GM23248 (cell line): ENCODE data around the gene RAB8B. TPM values are rescaled to one million over a fixed set of nuclear protein-coding genes. Genes with fewer than 3 reads are reported as not detected.

ENCODE experiments used
- DNase-seq: peaks from one replicate; pipeline ENCODE4 v3.0.0-alpha.2; 2015
- H2AFZ ChIP-seq: fragments of 200-600 bp; sonication (generic); 2 replicates; pipeline ENCODE4 v1.6.1; 2016; ENCODE audit warnings: antibody characterized with exemption
- H3F3A ChIP-seq: fragments of 200-600 bp; sonication (generic); 2 replicates; pipeline ENCODE4 v1.6.1; 2016; ENCODE audit warnings: mild to moderate bottlenecking, antibody characterized with exemption, mixed run types; ENCODE audit not compliant: insufficient read depth
- H3K27ac ChIP-seq: fragments of 200-600 bp; sonication (generic); 2 replicates; pipeline ENCODE4 v1.5.1; 2016; ENCODE audit warnings: mild to moderate bottlenecking
- H3K27me3 ChIP-seq: fragments of 200-600 bp; sonication (generic); replicated peaks from 2 replicates; pipeline ENCODE4 v1.6.1; 2016; ENCODE audit warnings: mild to moderate bottlenecking; ENCODE audit not compliant: insufficient read depth
- H3K36me3 ChIP-seq: fragments of 200-600 bp; sonication (generic); 2 replicates; pipeline ENCODE4 v1.6.1; 2016; ENCODE audit warnings: low read depth, mild to moderate bottlenecking
- H3K4me1 ChIP-seq: fragments of 200-600 bp; sonication (generic); 2 replicates; pipeline ENCODE4 v1.6.1; 2016; ENCODE audit warnings: mild to moderate bottlenecking; ENCODE audit not compliant: insufficient read depth
- H3K4me2 ChIP-seq: fragments of 200-600 bp; sonication (generic); one replicate; pipeline ENCODE4 v1.6.1; 2016; ENCODE audit warnings: mild to moderate bottlenecking; ENCODE audit not compliant: unreplicated experiment
- H3K4me3 ChIP-seq: fragments of 200-600 bp; sonication (generic); 2 replicates; pipeline ENCODE4 v1.5.1; 2016; ENCODE audit warnings: mild to moderate bottlenecking
- H3K79me2 ChIP-seq: fragments of 200-600 bp; sonication (generic); 2 replicates; pipeline ENCODE4 v1.6.1; 2016; ENCODE audit warnings: mild to moderate bottlenecking; ENCODE audit not compliant: insufficient read depth
- H3K9ac ChIP-seq: fragments of 200-600 bp; sonication (generic); 2 replicates; pipeline ENCODE4 v1.6.1; 2016; ENCODE audit warnings: mild to moderate bottlenecking
- H3K9me2 ChIP-seq: fragments of 200-600 bp; sonication (generic); 2 replicates; pipeline ENCODE4 v1.6.1; 2016; ENCODE audit warnings: mixed run types, mild to moderate bottlenecking, moderate library complexity; ENCODE audit not compliant: insufficient read depth
- H3K9me3 ChIP-seq: fragments of 200-600 bp; sonication (generic); one replicate; pipeline ENCODE4 v1.6.1; 2017; ENCODE audit warnings: low read depth
- H4K20me1 ChIP-seq: fragments of 200-600 bp; sonication (generic); 2 replicates; pipeline ENCODE4 v1.6.0; 2016; ENCODE audit not compliant: insufficient read depth
- EZH2 ChIP-seq: fragments of 200-600 bp; sonication (generic); IDR thresholded peaks from 2 replicates; pipeline ENCODE4 v1.6.1; 2018; ENCODE audit warnings: antibody characterized with exemption, mild to moderate bottlenecking; ENCODE audit not compliant: insufficient read depth, poor library complexity, severe bottlenecking
- EZH2phosphoT487 ChIP-seq: fragments of 200-600 bp; sonication (generic); IDR thresholded peaks from 2 replicates; pipeline ENCODE4 v1.6.1; 2018; ENCODE audit warnings: antibody characterized with exemption, moderate library complexity, mild to moderate bottlenecking, low read depth; ENCODE audit not compliant: insufficient read depth
- WGBS, 2 experiments: methylation state at CpG; one replicate each; pipeline ENCODE4 v1.1.6; 2015 to 2017; ENCODE audit warnings: low lambda C conversion rate in 2 of 2, low coverage in 1 of 2; ENCODE audit errors: missing lambda C conversion rate in 2 of 2; 5-methylcytosine and 5-hydroxymethylcytosine counted together
- in situ Hi-C: fragments of 300-500 bp; cut with MboI; formaldehyde crosslinking; loops from 2 replicates; pipeline ENCODE4 v1.15.0; 2020
- polyA plus RNA-seq: library from polyadenylated mRNA; unstranded; fragments of >200 nt; fragmentation: Nextera tagmentation; extraction: Ambion mirVana; gene quantifications from 2 replicates; pipeline ENCODE4 v1.2.1, GENCODE V29; 2016
- total RNA-seq: library from RNA; depleted of rRNA; stranded (reverse); fragments of >200 nt; shearing (Covaris generic); gene quantifications from 2 replicates; pipeline ENCODE4 v1.2.3, GENCODE V29; 2014

RAB8B gene
- total and polyA plus RNA-seq, 2 experiments from 2014 or later = 43.6 to 54.3 TPM

GRCh38 chr15:63306492-63307073 is 117.2 kb downstream of the RAB8B start:
- H3K27me3 ChIP-seq = no peaks in the 10 kb centered on the region
- in situ Hi-C loops = no loop called here

GRCh38 chr15:63308491-63308890 is 119.1 kb downstream of the RAB8B start:
- DNase-seq = no peak
- 79 to 90% methylated on average over 4 of the region's 4 CpGs for WGBS, 2 experiments
- Histone ChIP-seq H3K36me3 (peaks cover 26% of the 10 kb centered on the region; the same call in 1 of the 2 replicates), H3K27ac (no peak overlapping the region), H3K9me2 (no peaks in the 10 kb centered on the region), H2AFZ (no peak overlapping the region), H4K20me1 (no peaks in the 10 kb centered on the region), H3K9me3 (no peaks in the 10 kb centered on the region), H3K4me2 (no peak overlapping the region), H3K9ac (no peak overlapping the region), H3K4me3 (no peak overlapping the region), H3K27me3 (no peaks in the 10 kb centered on the region), H3K4me1 (no peaks in the 10 kb centered on the region), H3F3A (no peaks in the 10 kb centered on the region), H3K79me2 (no peaks in the 10 kb centered on the region)
- TF ChIP-seq EZH2 (no peak), EZH2phosphoT487 (no peak)
- in situ Hi-C loops = no loop called here

More at GRCh38 chr15:63306492-63307073, 117.2 kb downstream of the RAB8B start:
- Histone ChIP-seq H3K4me3 (no peak overlapping the region), H4K20me1 (no peaks in the 10 kb centered on the region), H3K9ac (no peak overlapping the region), H3K9me2 (no peaks in the 10 kb centered on the region), H3K79me2 (no peaks in the 10 kb centered on the region), H3K4me1 (no peaks in the 10 kb centered on the region), H3F3A (no peaks in the 10 kb centered on the region), H3K4me2 (no peak overlapping the region), H3K9me3 (no peaks in the 10 kb centered on the region), H3K36me3 (peaks cover 31% of the 10 kb centered on the region; the same call in 1 of the 2 replicates), H2AFZ (no peak overlapping the region), H3K27ac (no peak overlapping the region)
- no peak for DNase-seq
- no peak for TF ChIP-seq EZH2
- TF ChIP-seq EZH2phosphoT487 = no peak
- WGBS, 2 experiments = 95 to 98% methylated on average over 5 of the region's 5 CpGs

GRCh38 chr15:63308947-63309346 is 119.5 kb downstream of the RAB8B start:
- H3K27me3 ChIP-seq = no peaks in the 10 kb centered on the region
- H3F3A ChIP-seq = no peaks in the 10 kb centered on the region
- no peak overlapping the region for H3K4me2 ChIP-seq
- H3K27ac ChIP-seq = no peak overlapping the region
- H2AFZ ChIP-seq = no peak overlapping the region
- H3K4me3 ChIP-seq = no peak overlapping the region
- in situ Hi-C loops = no loop called here
- H3K36me3 ChIP-seq = peaks cover 25% of the 10 kb centered on the region; the same call in 1 of the 2 replicates
- H3K9me2 ChIP-seq = no peaks in the 10 kb centered on the region
- no peaks in the 10 kb centered on the region for H3K9me3 ChIP-seq
- DNase-seq = no peak
- H3K9ac ChIP-seq = no peak overlapping the region
- no peaks in the 10 kb centered on the region for H3K4me1 ChIP-seq
- H3K79me2 ChIP-seq = no peaks in the 10 kb centered on the region
- no peak for TF ChIP-seq EZH2phosphoT487
- no peak for TF ChIP-seq EZH2
- WGBS, 2 experiments = 99 to 100% methylated on average over 2 of the region's 2 CpGs
- H4K20me1 ChIP-seq = no peaks in the 10 kb centered on the region

- TF ChIP-seq EZH2phosphoT487 = no peak
- TF ChIP-seq EZH2 = no peak
- Histone ChIP-seq H3K27me3 (no peaks in the 10 kb centered on the region), H2AFZ (no peak overlapping the region), H3K9me3 (no peaks in the 10 kb centered on the region), H3K4me1 (no peaks in the 10 kb centered on the region), H3K4me3 (no peak overlapping the region), H3K79me2 (no peaks in the 10 kb centered on the region), H4K20me1 (no peaks in the 10 kb centered on the region), H3K27ac (no peak overlapping the region), H3K36me3 (peaks cover 13% of the 10 kb centered on the region; the same call in 1 of the 2 replicates), H3K9ac (no peak overlapping the region), H3K4me2 (no peak overlapping the region), H3F3A (no peaks in the 10 kb centered on the region), H3K9me2 (no peaks in the 10 kb centered on the region)
- in situ Hi-C loops = no loop called here
- 96% methylated on average over 3 of the region's 3 CpGs for WGBS, 2 experiments
- no peak for DNase-seq
Measured at GRCh38 chr15:63310646-63311045, 121.2 kb downstream of the RAB8B start.

- no peak overlapping the region for H3K27ac ChIP-seq
- H3K4me2 ChIP-seq = no peak overlapping the region
- no peak overlapping the region for H2AFZ ChIP-seq
- no peaks in the 10 kb centered on the region for H3K9me2 ChIP-seq
- no peak overlapping the region for H3K9ac ChIP-seq
- in situ Hi-C loops = no loop called here
- no peaks in the 10 kb centered on the region for H3K4me1 ChIP-seq
- H3K27me3 ChIP-seq = no peaks in the 10 kb centered on the region
- TF ChIP-seq EZH2phosphoT487 (no peak), EZH2 (no peak)
- H3K9me3 ChIP-seq = no peaks in the 10 kb centered on the region
- no peak overlapping the region for H3K4me3 ChIP-seq
- DNase-seq = no peak
- no peaks in the 10 kb centered on the region for H3K79me2 ChIP-seq
- H4K20me1 ChIP-seq = no peaks in the 10 kb centered on the region
- no peaks in the 10 kb centered on the region; the same call in 1 of the 2 replicates for H3K36me3 ChIP-seq
- WGBS, 2 experiments = 92 to 100% methylated on average over 1 of the region's 1 CpG
- H3F3A ChIP-seq = 0 out of 2 replicates have a peak, but pooled peaks cover 3% of the 10 kb centered on the region
Measured at GRCh38 chr15:63312286-63312685, 122.9 kb downstream of the RAB8B start.
